ENCODE measurements around the gene FOXP4.

FOXP4 gene

GRCh38 chr6:41563060-41563776, 17.0 kb downstream of the FOXP4 start:
- DNase-seq (ENCODE audit: low read depth in 3 of 3): no peak

DNA sequence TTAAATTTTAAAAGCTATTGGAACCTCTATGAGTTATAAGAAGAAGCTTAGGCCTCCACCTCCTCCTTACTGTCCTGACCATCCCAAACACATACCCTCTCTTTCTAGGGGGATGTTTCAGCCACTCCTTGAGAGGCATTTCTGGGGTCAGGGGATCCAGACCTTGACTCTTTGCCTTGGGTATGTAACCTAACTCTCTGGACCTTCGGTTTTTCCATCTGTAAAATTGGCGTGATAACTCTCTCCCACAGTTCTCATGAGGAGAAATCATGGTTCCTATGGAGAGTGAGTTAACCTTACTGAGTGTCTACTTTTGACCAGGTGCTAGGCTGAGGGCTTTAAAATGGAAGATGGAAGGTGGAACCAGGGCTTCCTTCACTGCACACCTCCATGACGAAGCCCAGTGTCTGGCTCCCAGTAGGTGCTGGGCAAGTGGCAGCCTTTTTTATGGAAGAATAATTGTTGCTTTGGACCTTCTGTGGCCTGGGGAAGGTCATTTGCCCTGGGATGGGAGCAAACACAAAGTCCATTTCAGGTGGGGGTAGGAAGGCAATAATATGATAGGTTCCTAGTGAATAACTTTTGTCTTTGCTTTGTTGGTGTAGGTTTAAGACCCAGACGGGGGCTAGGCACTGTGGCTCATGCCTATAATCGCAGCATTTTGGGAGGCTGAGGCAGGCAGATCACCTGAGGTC, 18.4 kb downstream of the FOXP4 start:
- DNase-seq (ENCODE audit: low read depth in 3 of 3): no peak

GRCh38 chr6:41565701-41566100, 19.5 kb downstream of the FOXP4 start:
- DNase-seq (ENCODE audit: low read depth in 3 of 3): no peak

GRCh38 chr6:41566961-41567360, 20.8 kb downstream of the FOXP4 start:
- no peak for DNase-seq (ENCODE audit: low read depth in 3 of 3)

GRCh38 chr6:41567684-41568083, 21.5 kb downstream of the FOXP4 start:
- DNase-seq (ENCODE audit: low read depth in 3 of 3): no peak

DNA sequence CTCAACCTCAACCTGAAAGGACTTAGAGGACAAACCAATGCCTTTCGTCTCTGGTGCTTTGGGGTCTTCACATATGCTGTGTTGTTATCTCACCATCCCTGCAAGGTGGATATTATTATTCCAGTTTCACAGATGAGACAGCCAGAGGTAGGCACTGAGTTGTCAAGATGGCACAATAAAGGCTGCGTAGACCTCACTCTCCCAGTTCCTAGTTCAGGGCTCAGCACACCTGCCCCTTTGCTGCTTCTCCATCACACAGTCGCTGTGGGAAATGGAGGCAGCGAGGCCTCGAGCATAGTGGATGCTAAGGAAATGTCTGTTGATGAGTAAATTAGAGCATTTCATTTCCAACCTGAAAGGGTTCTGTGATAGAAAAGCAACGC, 22.0 kb downstream of the FOXP4 start:
- no peak for DNase-seq (ENCODE audit: low read depth in 3 of 3)

DNA sequence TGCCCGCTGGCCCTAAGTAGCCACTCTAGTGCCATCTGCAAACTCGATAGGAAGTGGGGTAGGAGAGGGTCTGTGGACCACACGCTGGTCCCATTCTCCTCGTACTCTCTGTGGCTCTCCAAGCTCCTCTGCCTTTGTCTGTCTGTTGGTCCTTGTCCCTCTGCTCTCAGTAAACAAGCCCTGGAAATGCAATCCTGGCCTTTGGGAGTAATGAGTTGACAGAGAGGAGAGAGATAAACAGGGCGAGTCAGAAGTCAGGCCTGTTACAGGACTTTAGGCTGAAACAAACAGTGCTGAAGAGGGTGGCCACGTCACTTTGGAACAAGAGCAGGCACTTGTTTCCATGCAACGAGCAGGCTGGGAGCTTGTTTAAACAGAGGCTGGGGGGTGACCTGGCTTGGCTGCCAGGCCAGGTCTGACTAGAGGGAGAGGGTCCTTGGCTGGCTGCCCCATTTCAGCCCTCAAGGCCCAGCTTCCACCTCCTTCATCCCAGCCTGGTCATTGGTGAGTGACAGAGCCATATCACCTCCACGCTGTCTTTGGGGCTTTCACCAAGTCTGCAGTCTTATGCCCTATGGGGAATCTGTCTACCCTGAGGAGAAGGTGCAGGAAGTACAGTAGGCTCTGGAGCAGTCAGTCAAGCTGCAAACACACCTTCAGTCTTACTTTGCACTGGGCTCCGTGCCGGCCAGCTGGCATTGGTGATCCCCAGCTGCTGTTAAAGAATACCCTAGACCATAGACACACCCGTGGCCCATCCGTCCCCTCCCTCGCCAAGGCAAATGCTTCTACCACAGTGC, 22.6 kb downstream of the FOXP4 start:
- DNase-seq (ENCODE audit: low read depth in 3 of 3): no peak

GRCh38 chr6:41570259-41570615, 24.1 kb downstream of the FOXP4 start:
- no peak for DNase-seq (ENCODE audit: low read depth in 3 of 3)

DNA sequence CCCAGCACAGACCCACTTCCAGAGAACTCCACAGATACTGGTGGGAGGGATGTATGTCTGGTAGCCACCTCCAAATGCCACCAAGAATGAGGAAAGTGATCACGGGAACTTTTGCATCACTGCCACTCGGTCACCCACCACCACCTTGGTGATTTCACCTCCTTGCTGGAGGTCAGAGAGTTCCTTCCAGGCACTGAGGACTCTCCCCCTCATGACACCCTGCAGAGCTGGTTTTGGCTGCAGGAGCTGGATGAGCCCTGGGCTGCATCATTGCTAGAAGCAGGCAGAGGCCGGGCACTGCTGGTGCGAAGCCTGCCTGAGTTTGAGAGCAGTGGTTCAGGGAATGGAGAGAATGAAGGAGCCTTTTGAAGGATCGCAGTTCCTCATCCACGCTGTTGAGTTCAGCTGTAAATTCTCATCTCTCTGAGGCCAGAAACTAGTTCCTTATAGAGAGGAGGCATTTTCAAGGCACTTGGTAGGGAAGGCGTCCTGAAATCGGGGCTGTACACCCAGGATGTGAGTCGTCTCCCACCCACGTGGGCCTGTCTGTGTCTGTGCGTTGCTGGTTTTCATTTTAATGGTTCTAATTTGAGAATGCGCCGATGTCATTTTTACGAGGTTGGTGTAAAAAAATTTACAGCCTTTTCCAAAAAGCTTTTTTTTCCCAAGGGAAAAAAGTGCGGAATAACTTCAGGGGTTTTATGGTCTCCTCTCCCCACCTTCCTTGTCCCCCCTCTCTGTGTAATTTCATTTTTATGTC, 25.0 kb downstream of the FOXP4 start:
- DNase-seq (ENCODE audit: low read depth in 3 of 3): no peak

DNA sequence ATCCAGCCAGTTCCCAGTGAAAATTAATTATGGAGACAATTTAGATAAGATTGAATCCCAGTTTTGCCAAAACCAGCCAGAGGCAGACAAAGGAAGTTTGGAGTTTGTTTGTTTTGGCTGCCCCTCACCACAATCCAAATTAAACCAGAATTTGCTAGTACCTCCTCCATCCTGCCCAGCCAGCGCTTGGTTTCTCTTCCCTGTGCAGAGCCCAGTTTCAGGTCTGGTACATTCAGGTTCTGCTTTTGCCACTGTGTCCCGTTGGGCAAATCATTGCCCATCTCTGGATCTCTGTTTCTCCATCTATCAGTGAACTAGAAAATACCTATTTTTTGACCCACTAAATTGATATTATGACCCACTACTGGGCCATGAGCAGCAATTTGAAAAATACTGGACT, 26.4 kb downstream of the FOXP4 start:
- no peak for DNase-seq (ENCODE audit: low read depth in 3 of 3)

GRCh38 chr6:41573276-41573675, 27.1 kb downstream of the FOXP4 start:
- no peak for DNase-seq (ENCODE audit: low read depth in 3 of 3)

- no peak for DNase-seq (ENCODE audit: low read depth in 3 of 3)
Observed at GRCh38 chr6:41573985-41574384, 27.8 kb downstream of the FOXP4 start.

DNA sequence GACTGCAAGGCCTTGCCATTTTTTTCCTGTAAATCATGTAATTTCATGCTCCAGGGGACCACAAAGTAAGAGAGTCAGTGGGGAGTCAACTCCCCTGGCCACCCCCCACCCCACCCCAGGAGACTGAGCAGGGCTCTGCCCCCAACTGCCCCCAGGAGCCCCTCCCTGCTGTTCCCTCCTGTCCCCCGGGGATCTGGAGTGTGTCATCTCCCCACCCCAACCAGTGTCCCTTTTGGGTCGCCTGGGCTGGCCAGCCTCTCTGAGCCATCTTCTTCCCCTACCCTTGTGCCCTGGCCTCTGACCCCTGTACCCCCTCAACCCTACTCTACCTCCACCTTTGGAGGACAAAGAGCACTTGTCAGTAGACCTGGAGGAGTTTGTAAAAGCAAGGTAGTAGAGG, 29.4 kb downstream of the FOXP4 start:
- DNase-seq (ENCODE audit: low read depth in 3 of 3): no peak

- no peak for DNase-seq (ENCODE audit: low read depth in 3 of 3)
Observed at GRCh38 chr6:41576667-41577066, 30.5 kb downstream of the FOXP4 start.

- no peak for DNase-seq (ENCODE audit: low read depth in 3 of 3)
Observed at GRCh38 chr6:41577356-41578216, 31.4 kb downstream of the FOXP4 start.

GRCh38 chr6:41578217-41579087, 32.3 kb downstream of the FOXP4 start:
- DNase-seq (ENCODE audit: low read depth in 3 of 3): no peak

- DNase-seq (ENCODE audit: low read depth in 3 of 3): no peak
Observed at GRCh38 chr6:41579088-41579610, 33.0 kb downstream of the FOXP4 start.

DNA sequence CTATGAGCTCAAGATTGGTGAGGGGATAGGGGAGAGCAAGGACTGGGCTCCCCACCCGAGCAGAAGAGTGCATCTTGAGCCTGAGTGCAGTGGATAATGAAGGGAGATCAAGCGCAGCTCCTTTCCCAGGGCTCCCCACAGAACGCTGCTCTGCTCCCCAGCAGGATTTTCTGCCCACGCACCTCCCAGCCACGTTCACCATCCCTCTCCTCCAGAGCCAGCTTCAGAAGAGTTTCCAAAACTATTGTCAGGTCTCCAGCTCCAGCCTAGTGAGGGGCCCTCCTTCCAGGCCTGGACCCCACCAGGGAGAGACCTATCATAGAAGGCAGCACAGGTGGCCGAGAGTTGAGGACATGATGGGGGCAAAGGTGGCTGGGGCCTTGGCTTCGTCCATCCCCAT, 34.5 kb downstream of the FOXP4 start:
- DNase-seq (ENCODE audit: low read depth in 3 of 3): no peak

DNA sequence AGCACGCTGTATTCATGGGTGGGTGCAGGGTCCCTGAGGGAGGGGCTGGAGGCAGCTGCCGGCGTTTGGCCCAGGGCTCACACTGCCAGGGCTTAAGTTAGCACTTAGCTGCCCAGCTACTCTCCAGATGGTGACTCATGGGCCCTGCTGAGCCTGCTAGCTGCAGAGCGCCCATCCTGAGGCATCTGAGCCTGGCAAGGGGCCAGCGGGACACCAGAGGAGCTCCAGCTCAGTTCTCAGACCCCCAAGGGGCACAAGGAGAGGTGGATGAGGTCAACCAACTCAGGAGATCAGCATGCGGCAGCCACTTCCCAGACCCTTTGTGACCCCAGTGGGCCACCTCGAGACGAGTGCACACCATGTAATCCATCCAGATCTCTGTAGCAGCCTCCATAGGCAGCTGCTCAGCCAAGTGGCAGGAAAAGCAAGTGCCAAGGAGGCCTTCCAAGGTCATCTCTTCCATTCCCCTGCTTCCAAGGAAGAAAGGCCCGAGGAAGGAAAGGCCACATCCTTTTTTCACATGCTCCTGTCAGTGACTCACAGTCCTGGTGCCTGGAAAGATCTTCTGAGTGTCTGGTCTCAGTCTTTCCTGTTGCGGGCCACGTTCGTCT, 35.3 kb downstream of the FOXP4 start:
- DNase-seq (ENCODE audit: low read depth in 3 of 3): no peak

DNA sequence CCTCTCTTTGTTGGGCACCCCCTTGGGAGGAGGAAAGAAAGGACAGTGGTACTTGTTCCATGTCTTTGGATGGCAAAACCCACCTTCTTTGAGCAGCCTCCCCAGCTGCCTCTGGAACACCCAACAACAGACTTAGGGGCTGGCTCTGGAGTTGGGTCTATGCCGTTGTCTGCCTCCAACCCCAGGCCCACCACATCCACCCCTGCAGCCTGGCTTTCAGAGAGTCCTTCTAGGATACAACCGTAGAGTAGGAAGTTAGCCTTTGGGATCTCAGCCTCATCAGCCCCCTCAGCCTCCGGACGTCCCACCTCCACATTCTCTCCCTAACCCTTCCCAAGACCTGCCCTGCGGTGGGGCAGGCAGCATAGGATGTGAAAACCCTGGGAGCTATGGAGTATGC, 36.4 kb downstream of the FOXP4 start:
- DNase-seq (ENCODE audit: low read depth in 3 of 3): no peak

Measured in stimulated activated CD4-positive, alpha-beta T cell treated with anti-CD3 and anti-CD28 coated beads, TNF-alpha, amount 100 ng/mL, for 48 hours (primary cell).